Measurements from ENCODE around the gene NOL7. TPM values are rescaled to one million over a fixed set of nuclear protein-coding genes. Genes with fewer than 3 reads are reported as not detected.

NOL7 gene
- total and polyA plus RNA-seq, 2 of the 13 experiments (the other 11 are each of a cell fraction or from before 2014, with no cell fraction given), result 37.8 to 186 TPM

DNA sequence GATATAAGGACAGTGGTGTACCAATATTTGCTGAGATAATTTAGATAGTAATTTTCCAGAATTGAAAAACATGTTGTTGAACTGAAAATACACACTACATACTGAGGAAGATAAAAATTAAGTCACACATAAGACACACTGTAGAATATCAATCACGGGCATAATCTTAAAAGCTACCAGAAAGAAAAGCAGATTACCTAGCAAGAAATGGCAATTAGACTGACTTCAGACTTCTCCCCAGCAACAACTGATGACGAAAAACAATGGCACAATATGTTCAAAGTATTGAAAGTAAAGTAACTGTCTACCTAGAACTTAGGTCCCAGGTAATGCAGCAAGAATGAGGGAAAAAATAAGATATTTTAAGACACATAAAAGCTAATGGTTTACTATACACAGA, 46.5 kb downstream of the NOL7 start:
- BruUV-seq (replicated peaks), result no TSS peak
- no peak overlapping the region for H3K9ac ChIP-seq (ENCODE audit: insufficient read depth, low read depth, low read length)
- peaks cover 92% of the 10 kb centered on the region for H3K79me2 ChIP-seq (ENCODE audit: insufficient read depth, low read length)
- FAIRE-seq (no peak), DNase-seq (ENCODE audit: low spot score) (no peak), ATAC-seq (no peak)
- TF ChIP-seq ZNF317 (CRISPR knock-in tag; IDR thresholded peaks at IDR 0.05) (peak; percentile 96), RFX5 (IDR thresholded peaks at IDR 0.05; ENCODE audit: low read depth, low read length) (peak; percentile 94), SP4 (CRISPR knock-in tag; IDR thresholded peaks at IDR 0.05) (no peak)
- peaks cover 39% of the 10 kb centered on the region for H4K20me1 ChIP-seq (ENCODE audit: insufficient read depth, low read length)
- 47% methylated on average over 2 of the region's 2 CpGs for WGBS (ENCODE audit: low lambda C conversion rate)
- CTCF ChIA-PET (ENCODE audit: low intra/inter-chr PET ratio, low total read pairs), result no interaction called here
- 0 out of 2 replicates have a peak overlapping the region, but pooled peaks have one; percentile 60 for H3K4me2 ChIP-seq (ENCODE audit: low read depth, low read length)
- H3K4me3 ChIP-seq (replicated peaks in 1 of 3; ENCODE audit: insufficient read depth in 1 of 3, low read depth in 2 of 3, low read length in 3 of 3), result no peak overlapping the region
- POLR2A ChIA-PET, result interaction anchor here (0.9 to 1.6 kb wide), 2 partner anchors 10 to 44 kb away, joined by 3 to 5 read pairs; no protein-coding TSS in a partner anchor
- H2AFZ ChIP-seq (ENCODE audit: low read length), result no peak overlapping the region
- H3K9me3 ChIP-seq (ENCODE audit: low read length), result no peaks in the 10 kb centered on the region
- in situ Hi-C loops (cut with HindIII; ENCODE audit: extremely low pct_ligation_motif_present, low pct_unique_long_range_greater_than_20kb), result no loop called here
- peaks cover 68% of the 10 kb centered on the region for H3K4me1 ChIP-seq (ENCODE audit: insufficient read depth, low read length)
- no peaks in the 10 kb centered on the region for H3K27me3 ChIP-seq (ENCODE audit: control insufficient read depth in 1 of 2, insufficient read depth in 2 of 2, low read length in 2 of 2)
- no peak overlapping the region for H3K27ac ChIP-seq (ENCODE audit: extremely low read length, insufficient read depth, low read length)
- intact Hi-C loops (cut with micrococcal nuclease; ENCODE audit: unreplicated experiment), result loop anchor here (5.0 kb wide), 1 partner anchor 44 kb away; the partner anchor contains the start of gene NOL7
- peaks cover 0 to 5% of the 10 kb centered on the region in 2 experiments; a peak in 3 of 5 replicates for H3K36me3 ChIP-seq (replicated peaks in 1 of 2; ENCODE audit: control insufficient read depth in 1 of 2, insufficient read depth in 2 of 2, low read length in 2 of 2)

DNA sequence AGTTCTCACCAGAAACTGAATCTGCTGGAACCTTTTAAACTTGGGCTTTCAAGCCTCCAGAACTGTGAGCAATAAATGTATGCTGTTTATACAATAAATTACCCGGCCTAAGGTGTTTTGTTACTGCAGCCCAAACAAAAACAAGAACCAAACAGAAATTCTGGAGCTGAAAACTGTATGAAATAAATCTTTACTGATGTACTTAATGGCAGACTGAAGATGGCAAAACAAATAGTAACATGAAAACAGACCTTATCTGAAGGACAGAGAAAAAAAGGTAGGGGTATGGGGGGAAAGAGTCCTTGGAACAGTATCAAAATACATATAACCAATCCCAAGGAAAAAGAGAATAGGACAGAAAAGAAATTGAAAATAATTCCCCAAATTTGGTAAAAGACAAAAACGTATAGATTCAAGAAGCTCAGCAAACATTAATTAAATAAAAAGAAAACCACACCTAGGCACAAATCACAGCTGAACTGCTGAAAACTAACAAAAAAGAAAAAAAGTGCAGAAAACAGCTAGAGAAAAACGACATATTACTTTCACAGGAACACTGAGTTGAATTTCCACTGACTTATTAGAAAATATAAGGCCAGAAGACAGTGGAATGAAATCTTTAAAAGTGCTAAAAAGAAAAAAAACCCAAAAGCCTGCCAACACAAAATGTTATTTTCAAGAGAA, 47.7 kb downstream of the NOL7 start:
- DNase-seq (ENCODE audit: low spot score) (no peak), FAIRE-seq (no peak), ATAC-seq (no peak)
- BruUV-seq (replicated peaks), result no TSS peak
- TF ChIP-seq DRAP1 (CRISPR knock-in tag; IDR thresholded peaks at IDR 0.05), result no peak
- TF ChIP-seq TERF1 (CRISPR knock-in tag; IDR thresholded peaks at IDR 0.05), result no peak
- no peak for TF ChIP-seq NPAS2 (CRISPR knock-in tag; IDR thresholded peaks at IDR 0.05; ENCODE audit: borderline replicate concordance)
- TF ChIP-seq CCDC6 (CRISPR knock-in tag; IDR thresholded peaks at IDR 0.05), result no peak
- TF ChIP-seq, protein P1, sequence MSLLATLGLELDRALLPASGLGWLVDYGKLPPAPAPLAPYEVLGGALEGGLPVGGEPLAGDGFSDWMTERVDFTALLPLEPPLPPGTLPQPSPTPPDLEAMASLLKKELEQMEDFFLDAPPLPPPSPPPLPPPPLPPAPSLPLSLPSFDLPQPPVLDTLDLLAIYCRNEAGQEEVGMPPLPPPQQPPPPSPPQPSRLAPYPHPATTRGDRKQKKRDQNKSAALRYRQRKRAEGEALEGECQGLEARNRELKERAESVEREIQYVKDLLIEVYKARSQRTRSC (CRISPR knock-in tag; IDR thresholded peaks at IDR 0.05; ENCODE audit: low read depth), result no peak
- no peak for TF ChIP-seq E2F1 (CRISPR knock-in tag; IDR thresholded peaks at IDR 0.05)
- no peak for TF ChIP-seq ZNF598 (CRISPR knock-in tag; IDR thresholded peaks at IDR 0.05; ENCODE audit: borderline replicate concordance)
- TF ChIP-seq, protein P2, sequence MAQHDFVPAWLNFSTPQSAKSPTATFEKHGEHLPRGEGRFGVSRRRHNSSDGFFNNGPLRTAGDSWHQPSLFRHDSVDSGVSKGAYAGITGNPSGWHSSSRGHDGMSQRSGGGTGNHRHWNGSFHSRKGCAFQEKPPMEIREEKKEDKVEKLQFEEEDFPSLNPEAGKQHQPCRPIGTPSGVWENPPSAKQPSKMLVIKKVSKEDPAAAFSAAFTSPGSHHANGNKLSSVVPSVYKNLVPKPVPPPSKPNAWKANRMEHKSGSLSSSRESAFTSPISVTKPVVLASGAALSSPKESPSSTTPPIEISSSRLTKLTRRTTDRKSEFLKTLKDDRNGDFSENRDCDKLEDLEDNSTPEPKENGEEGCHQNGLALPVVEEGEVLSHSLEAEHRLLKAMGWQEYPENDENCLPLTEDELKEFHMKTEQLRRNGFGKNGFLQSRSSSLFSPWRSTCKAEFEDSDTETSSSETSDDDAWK (CRISPR knock-in tag; IDR thresholded peaks at IDR 0.05), result no peak
- no peak for TF ChIP-seq PRPF4 (IDR thresholded peaks at IDR 0.05; ENCODE audit: low read depth, low read length, poor library complexity, severe bottlenecking)
- Histone ChIP-seq H3K4me1 (ENCODE audit: insufficient read depth, low read length) (peaks cover 77% of the 10 kb centered on the region), H4K20me1 (ENCODE audit: insufficient read depth, low read length) (peaks cover 39% of the 10 kb centered on the region), H3K79me2 (ENCODE audit: insufficient read depth, low read length) (peaks cover 97% of the 10 kb centered on the region), H2AFZ (ENCODE audit: low read length) (no peak overlapping the region), H3K9ac (ENCODE audit: insufficient read depth, low read depth, low read length) (no peak overlapping the region), H3K4me2 (ENCODE audit: low read depth, low read length) (0 out of 2 replicates have a peak overlapping the region, but pooled peaks have one; percentile 4), H3K9me3 (ENCODE audit: low read length) (no peaks in the 10 kb centered on the region), H3K36me3 (replicated peaks in 1 of 2; ENCODE audit: control insufficient read depth in 1 of 2, insufficient read depth in 2 of 2, low read length in 2 of 2) (no peaks in the 10 kb centered on the region), H3K27me3 (ENCODE audit: control insufficient read depth in 1 of 2, insufficient read depth in 2 of 2, low read length in 2 of 2) (no peaks in the 10 kb centered on the region), H3K27ac (ENCODE audit: extremely low read length, insufficient read depth, low read length) (peak overlapping the region; percentile 5), H3K4me3 (replicated peaks in 1 of 3; ENCODE audit: insufficient read depth in 1 of 3, low read depth in 2 of 3, low read length in 3 of 3) (no peak overlapping the region)
- intact Hi-C loops (cut with micrococcal nuclease; ENCODE audit: unreplicated experiment) (loop anchor here (5.0 kb wide), 1 partner anchor 45 kb away; the partner anchor contains the start of gene NOL7), in situ Hi-C loops (cut with HindIII; ENCODE audit: extremely low pct_ligation_motif_present, low pct_unique_long_range_greater_than_20kb) (no loop called here)
- 67% methylated on average over 3 of the region's 3 CpGs for WGBS (ENCODE audit: low lambda C conversion rate)
- POLR2A ChIA-PET, result interaction anchor here (0.7 kb wide), 1 partner anchor 48 kb away, joined by 3 read pairs; the partner anchor contains the start of gene NOL7
- CTCF ChIA-PET (ENCODE audit: low intra/inter-chr PET ratio, low total read pairs), result no interaction called here
